ENCODE measurements around the gene SLC35E2B.
"Not testable (repeated sequence)": the region's sequence is repeated elsewhere in the genome, so short reads cannot be mapped to it uniquely, and the experiment has no call there.

Gene SLC35E2B

GRCh38 chr1:1692714-1693647 is at the start of gene SLC35E2B:
Gene SLC35E2B (minus strand): TSS chr1:1692795. CDS start chr1:1676699, 16,096 bp downstream.
- DNase-seq: peak; percentile 81

- not testable (repeated sequence) for DNase-seq
These were observed 48.4 kb upstream of the SLC35E2B start for GRCh38 chr1:1741013-1741412.

- DNase-seq: not testable (repeated sequence)
These were observed 46.3 kb upstream of the SLC35E2B start for GRCh38 chr1:1738799-1739337.

- DNase-seq: not testable (repeated sequence)
These were observed 45.3 kb upstream of the SLC35E2B start for GRCh38 chr1:1737675-1738590.

GRCh38 chr1:1732381-1732780 is 39.8 kb upstream of the SLC35E2B start:
- no peak for DNase-seq

- no peak for DNase-seq
These were observed 38.3 kb upstream of the SLC35E2B start for GRCh38 chr1:1730870-1731269.

- not testable (repeated sequence) for DNase-seq
These were observed 37.6 kb upstream of the SLC35E2B start for GRCh38 chr1:1730230-1730629.

GRCh38 chr1:1729116-1729816 is 36.7 kb upstream of the SLC35E2B start:
- not testable (repeated sequence) for DNase-seq

GRCh38 chr1:1728308-1729005 is 35.9 kb upstream of the SLC35E2B start:
- not testable (repeated sequence) for DNase-seq

GRCh38 chr1:1727131-1727651 is 34.6 kb upstream of the SLC35E2B start:
- DNase-seq: not testable (repeated sequence)

- DNase-seq: not testable (repeated sequence)
These were observed 33.5 kb upstream of the SLC35E2B start for GRCh38 chr1:1726088-1726487.

GRCh38 chr1:1724035-1724864 is 31.7 kb upstream of the SLC35E2B start, which contains the start of gene CDK11A:
Gene CDK11A (minus strand): TSS chr1:1724357. CDS start chr1:1722818, 1,539 bp downstream.
- peak; percentile 95 for DNase-seq

GRCh38 chr1:1721201-1721600 is 28.6 kb upstream of the SLC35E2B start:
- DNase-seq: no peak

GRCh38 chr1:1715109-1715883 is 22.7 kb upstream of the SLC35E2B start:
- not testable (repeated sequence) for DNase-seq

GRCh38 chr1:1707897-1708296 is 15.3 kb upstream of the SLC35E2B start:
- not testable (repeated sequence) for DNase-seq

GRCh38 chr1:1707241-1707640 is 14.6 kb upstream of the SLC35E2B start:
- DNase-seq: not testable (repeated sequence)

- not testable (repeated sequence) for DNase-seq
These were observed 13.0 kb upstream of the SLC35E2B start for GRCh38 chr1:1705623-1706022.

GRCh38 chr1:1704284-1704957 is 11.8 kb upstream of the SLC35E2B start:
- DNase-seq: not testable (repeated sequence)

GRCh38 chr1:1703796-1704195 is 11.2 kb upstream of the SLC35E2B start:
- DNase-seq: no peak

Measured in NK-92 treated with Interleukin-12 subunit alpha and Interleukin-12 subunit beta, amount 100 ng/mL, for 24 hours (cell line).